ENCODE data around the gene PCDH11X. TPM values are rescaled to one million over a fixed set of nuclear protein-coding genes. Genes with fewer than 3 reads are reported as not detected.
"Not testable (repeated sequence)": the region's sequence is repeated elsewhere in the genome, so short reads cannot be mapped to it uniquely, and the experiment has no call there.

Gene PCDH11X, protein sequence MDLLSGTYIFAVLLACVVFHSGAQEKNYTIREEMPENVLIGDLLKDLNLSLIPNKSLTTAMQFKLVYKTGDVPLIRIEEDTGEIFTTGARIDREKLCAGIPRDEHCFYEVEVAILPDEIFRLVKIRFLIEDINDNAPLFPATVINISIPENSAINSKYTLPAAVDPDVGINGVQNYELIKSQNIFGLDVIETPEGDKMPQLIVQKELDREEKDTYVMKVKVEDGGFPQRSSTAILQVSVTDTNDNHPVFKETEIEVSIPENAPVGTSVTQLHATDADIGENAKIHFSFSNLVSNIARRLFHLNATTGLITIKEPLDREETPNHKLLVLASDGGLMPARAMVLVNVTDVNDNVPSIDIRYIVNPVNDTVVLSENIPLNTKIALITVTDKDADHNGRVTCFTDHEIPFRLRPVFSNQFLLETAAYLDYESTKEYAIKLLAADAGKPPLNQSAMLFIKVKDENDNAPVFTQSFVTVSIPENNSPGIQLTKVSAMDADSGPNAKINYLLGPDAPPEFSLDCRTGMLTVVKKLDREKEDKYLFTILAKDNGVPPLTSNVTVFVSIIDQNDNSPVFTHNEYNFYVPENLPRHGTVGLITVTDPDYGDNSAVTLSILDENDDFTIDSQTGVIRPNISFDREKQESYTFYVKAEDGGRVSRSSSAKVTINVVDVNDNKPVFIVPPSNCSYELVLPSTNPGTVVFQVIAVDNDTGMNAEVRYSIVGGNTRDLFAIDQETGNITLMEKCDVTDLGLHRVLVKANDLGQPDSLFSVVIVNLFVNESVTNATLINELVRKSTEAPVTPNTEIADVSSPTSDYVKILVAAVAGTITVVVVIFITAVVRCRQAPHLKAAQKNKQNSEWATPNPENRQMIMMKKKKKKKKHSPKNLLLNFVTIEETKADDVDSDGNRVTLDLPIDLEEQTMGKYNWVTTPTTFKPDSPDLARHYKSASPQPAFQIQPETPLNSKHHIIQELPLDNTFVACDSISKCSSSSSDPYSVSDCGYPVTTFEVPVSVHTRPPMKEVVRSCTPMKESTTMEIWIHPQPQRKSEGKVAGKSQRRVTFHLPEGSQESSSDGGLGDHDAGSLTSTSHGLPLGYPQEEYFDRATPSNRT (N-terminal part only)
- not detected in 2 replicates for total RNA-seq
- polyA plus RNA-seq (2012) = 0.01 TPM

DNA sequence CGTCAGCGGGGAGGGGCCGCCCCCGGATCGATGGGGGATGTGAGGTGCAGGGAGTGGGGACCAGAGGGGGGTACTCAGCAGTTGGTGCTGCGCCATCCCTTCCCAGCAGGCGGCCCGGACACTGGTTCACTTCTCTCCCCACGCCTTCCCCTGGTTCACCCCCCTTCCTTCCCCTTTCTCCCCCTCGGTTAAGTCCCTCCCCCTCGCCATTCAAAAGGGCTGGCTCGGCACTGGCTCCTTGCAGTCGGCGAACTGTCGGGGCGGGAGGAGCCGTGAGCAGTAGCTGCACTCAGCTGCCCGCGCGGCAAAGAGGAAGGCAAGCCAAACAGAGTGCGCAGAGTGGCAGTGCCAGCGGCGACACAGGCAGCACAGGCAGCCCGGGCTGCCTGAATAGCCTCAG, at the start of gene PCDH11X:
PCDH11X (plus strand) TSS at position 241 of the 400 bp plus-strand sequence. CDS start 56,130 bp downstream, outside the sequence.
- not testable (repeated sequence) for DNase-seq (ENCODE audit: low read depth)

DNA sequence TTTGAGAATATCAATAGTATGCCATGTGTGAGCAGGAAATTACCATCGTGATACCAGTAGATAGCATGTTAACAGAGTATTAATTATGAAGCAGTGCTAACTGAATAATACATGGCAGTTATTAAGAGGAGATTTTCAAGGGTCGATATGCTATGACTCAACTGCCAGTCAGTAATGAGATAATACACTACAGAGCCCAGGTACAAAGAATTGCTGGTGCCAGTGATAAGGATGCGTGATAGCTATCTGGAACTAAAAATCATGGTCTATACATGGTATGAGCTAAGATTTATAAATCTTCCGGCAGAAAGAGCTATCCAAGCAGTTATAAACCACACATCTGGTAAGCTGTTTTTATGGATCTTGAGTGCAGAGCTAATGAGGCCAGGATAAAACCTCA, 31.7 kb upstream of the PCDH11X start:
- DNase-seq (ENCODE audit: low read depth) = not testable (repeated sequence)

DNA sequence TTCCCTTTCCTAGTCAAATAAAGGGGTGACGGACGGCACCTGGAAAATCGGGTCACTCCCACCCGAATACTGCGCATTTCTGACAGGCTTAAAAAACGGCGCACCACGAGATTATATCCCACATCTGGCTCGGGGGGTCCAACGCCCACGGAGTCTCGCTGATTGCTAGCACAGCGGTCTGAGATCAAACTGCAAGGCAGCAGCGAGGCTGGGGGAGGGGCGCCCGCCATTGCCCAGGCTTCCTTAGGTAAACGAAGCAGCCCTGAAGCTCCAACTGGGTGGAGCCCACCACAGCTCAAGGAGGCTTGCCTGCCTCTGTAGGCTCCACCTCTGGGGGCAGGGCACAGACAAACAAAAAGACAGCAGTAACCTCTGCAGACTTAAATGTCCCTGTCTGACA, 26.2 kb upstream of the PCDH11X start:
- not testable (repeated sequence) for DNase-seq (ENCODE audit: low read depth)

DNA sequence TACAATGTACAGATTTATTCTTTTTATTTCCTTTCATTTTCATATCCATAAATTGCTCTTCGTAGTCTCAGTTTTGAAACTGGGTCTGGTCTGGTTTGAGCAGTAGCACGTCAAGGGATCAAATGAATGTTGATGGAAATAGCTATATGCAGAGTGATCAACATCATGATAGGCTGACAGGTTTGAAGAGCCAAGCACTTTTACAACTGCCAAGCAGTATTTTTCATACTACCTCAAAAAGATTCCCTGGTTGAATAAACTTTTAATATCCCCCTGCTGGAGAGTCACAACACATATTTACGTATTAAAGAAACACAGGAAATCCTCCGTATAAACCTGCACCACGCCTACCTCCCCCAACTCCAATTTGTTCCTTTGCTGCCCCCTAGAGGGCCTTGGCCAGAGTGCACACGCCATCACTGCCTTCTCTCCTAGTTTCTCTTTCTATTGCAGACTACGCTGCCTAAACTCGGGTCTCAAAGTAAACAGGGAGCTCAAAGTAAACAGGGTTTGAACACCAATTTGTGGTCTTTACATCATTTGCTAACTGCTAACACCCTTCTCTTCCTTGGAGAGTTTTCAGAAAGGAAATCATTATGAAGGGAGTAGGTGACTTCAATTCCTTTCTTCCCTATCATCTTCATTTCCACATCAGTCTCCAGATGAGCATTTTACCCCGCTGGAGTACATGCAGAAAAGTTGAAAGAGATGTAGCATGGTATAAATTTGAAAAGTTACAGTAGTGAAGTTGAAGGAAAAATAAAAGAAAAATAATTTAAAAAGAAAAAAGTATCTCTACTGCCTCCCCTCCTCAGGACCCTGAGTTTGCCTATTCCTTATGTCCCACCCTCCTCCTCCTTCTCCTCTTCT, 8.3 kb upstream of the PCDH11X start:
- DNase-seq (ENCODE audit: low read depth) = not testable (repeated sequence)

DNA sequence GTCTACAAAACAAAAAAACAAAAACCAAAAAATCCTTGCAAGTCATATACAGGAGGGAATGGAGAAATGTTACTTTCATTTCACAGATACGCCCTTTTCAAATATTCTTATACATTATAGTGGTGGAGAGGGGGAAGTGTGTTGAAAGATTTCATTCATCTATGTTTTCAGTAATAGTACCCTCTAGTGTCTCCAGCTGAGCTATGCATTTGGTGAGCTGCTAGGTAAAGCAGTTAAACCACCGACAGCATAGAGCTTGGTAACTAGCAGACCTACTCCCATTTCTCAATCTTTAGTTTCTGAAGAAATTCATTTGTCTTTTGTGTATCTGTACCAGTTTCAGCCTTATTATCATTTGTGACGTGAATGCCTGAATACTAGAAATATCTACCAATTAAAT, 5.2 kb upstream of the PCDH11X start:
- not testable (repeated sequence) for DNase-seq (ENCODE audit: low read depth)

DNA sequence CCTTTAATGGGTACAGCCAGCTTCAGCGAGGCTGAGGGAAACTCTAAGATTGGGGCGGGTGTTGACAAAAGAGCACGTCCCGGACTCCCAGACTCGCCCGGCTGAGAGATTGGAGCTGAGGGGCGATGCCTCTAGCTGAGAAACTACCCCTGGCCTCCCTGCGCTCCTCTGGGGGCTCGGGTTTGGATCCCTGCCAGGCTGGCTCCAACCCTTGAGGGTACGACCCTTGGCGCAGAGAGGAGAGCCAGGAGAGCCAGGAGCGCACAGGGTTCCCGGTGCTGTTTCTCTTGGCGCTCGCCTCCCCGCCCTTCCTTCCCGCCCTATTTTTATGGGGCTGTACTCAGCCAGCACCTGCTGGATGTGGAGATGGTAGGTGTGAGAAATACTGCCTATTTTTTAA, 833 bp downstream of the PCDH11X start:
- DNase-seq (ENCODE audit: low read depth) = not testable (repeated sequence)

DNA sequence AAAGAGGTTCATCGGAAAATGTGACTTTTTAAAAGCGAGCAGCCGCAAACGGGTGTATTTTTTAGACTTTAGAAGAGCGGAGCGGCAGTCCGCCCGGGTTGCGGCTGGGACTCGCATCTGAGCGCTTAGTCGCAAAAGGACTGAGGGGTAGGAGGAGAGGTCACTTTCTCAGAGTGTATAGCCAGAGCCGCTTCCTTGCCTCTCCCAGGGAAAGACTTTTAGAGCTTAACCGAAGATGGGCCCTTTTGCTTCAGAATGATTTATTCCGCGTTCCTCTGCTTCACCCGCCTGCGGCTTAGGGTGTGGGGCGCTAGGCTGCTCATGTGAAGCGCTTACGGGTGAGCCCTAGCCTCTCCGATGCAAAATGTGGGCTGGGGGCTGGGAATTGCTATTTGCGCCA, 1.5 kb downstream of the PCDH11X start:
- DNase-seq (ENCODE audit: low read depth) = not testable (repeated sequence)

DNA sequence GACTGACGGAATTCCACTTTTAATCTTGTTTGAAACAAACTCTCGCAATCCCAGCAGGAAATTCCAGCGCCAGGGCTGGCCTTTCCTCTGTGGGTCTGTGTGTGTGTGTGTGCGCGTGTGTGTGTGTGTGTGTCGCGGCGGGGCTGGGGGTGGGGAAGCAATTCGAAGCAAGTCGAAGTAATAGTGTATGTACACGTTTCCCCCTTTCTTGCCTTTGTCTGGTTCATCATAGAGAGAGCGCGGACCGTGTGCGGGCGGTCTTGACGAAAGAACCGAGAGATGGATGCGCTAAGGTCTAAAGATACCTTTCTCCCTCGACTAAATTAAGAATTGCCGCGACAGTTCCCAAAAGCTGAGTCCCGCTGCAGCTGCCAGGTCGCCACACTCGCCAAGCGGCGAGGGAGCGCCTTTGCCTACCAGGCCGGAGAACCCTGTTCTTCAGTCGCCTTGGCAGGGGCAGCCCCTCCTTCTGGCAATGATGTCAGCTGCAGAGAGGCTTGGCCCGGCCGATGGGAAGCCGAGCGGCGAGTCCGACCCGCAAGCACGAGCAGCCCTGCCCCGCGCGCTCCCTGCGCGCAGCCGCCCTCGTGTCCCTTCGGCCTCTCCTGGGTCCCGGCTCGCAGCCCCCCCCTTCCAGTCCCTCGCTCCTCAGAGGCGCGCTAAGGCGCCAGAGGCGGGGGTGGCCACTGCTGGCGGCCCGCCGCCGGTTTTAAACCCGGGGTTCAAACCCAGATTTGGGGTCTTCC, 2.6 kb downstream of the PCDH11X start:
- DNase-seq (ENCODE audit: low read depth) = not testable (repeated sequence)

DNA sequence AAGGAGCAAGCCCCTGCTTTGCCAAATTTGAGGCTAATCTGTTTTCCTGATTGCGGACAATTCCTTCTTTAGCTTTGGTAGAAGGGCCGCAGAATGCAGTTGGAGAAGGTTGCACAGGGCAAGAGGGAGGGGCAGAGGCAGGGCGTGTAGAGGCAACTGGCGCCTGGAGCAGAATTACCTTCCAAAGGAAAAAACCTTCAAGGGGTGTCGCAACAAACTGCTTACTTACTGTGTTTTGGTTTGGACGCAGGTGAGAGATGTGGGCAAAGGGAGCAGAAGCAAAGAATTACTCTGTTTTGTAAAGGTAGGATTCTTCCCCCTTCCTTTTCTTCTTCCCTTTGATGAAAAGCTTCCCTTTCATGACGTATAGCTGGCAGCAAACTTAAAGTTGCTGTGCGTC, 3.6 kb downstream of the PCDH11X start:
- not testable (repeated sequence) for DNase-seq (ENCODE audit: low read depth)

DNA sequence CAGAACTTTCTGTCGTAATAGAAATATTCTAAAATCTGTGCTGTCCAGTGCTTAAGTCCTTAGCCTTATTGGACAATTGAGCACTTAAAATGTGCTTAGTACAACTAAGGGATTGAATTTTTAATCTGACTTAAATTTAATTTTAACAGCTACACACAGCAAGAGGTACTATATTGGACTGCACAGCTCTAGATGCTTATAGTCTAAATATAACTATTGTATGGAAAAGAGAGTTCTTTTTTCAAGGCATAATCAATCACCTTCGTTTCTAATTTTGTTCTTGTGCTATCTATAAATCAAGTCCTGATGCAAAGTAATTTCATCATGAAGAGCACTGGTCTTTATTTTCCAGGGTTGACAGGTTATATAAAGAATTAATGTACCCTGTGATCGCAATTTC, 38.4 kb downstream of the PCDH11X start:
- DNase-seq (ENCODE audit: low read depth) = not testable (repeated sequence)

DNA sequence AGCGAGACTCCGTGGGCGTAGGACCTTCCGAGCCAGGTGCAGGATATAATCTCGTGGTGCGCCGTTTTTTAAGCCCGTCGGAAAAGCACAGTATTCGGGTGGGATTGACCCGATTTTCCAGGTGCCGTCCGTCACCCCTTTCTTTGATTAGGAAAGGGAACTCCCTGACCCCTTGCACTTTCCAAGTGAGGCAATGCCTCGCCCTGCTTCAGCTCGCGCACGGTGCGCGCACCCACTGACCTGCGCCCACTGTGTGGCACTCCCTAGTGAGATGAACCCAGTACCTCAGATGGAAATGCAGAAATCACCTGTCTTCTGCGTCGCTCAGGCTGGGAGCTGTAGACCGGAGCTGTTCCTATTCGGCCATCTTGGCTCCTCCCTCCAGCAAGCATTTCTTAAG, 46.1 kb downstream of the PCDH11X start:
- DNase-seq (ENCODE audit: low read depth) = not testable (repeated sequence)

Measured in myocyte (in vitro differentiated cells).